MM.1S (cell line): Measurements from ENCODE around the gene CCDC187.

ENCODE experiments used
- DNase-seq: peaks from one replicate; pipeline ENCODE4 v3.0.0-alpha.2; 2015
- H2AFZ ChIP-seq: fragments of 300-600 bp; sonication (generic); 2 replicates; pipeline ENCODE4 v1.6.0; 2016; ENCODE audit warnings: antibody characterized with exemption, low read length
- H3F3A ChIP-seq: fragments of 300-600 bp; sonication (generic); 2 replicates; pipeline ENCODE4 v1.6.1; 2016; ENCODE audit warnings: mild to moderate bottlenecking, antibody characterized with exemption, low read length, moderate library complexity, mixed read lengths; ENCODE audit not compliant: insufficient read depth
- H3K27ac ChIP-seq: fragments of 300-600 bp; sonication (generic); 2 replicates; pipeline ENCODE4 v1.5.1; 2016; ENCODE audit warnings: mild to moderate bottlenecking, low read length
- H3K27me3 ChIP-seq: fragments of 300-600 bp; sonication (generic); replicated peaks from 2 replicates; pipeline ENCODE4 v1.6.0; 2016; ENCODE audit warnings: low read length; ENCODE audit not compliant: insufficient read depth
- H3K36me3 ChIP-seq: fragments of 300-600 bp; sonication (generic); replicated peaks from 2 replicates; pipeline ENCODE4 v1.6.1; 2016; ENCODE audit warnings: mild to moderate bottlenecking, low read length, mixed read lengths; ENCODE audit not compliant: insufficient read depth
- H3K4me1 ChIP-seq: fragments of 300-600 bp; sonication (generic); 2 replicates; pipeline ENCODE4 v1.6.1; 2016; ENCODE audit warnings: low read length, mixed read lengths
- H3K4me2 ChIP-seq: fragments of 300-600 bp; sonication (generic); 2 replicates; pipeline ENCODE4 v1.6.0; 2016; ENCODE audit warnings: low read depth, low read length
- H3K4me3 ChIP-seq: fragments of 300-600 bp; sonication (generic); 2 replicates; pipeline ENCODE4 v1.5.1; 2016; ENCODE audit warnings: low read length, mixed read lengths
- H3K79me2 ChIP-seq: fragments of 300-600 bp; sonication (generic); 2 replicates; pipeline ENCODE4 v1.6.1; 2016; ENCODE audit warnings: mixed run types, low read length, mixed read lengths
- H3K9ac ChIP-seq: fragments of 300-600 bp; sonication (generic); 2 replicates; pipeline ENCODE4 v1.6.1; 2016; ENCODE audit warnings: low read length, mixed read lengths
- H3K9me2 ChIP-seq: fragments of 300-600 bp; sonication (generic); replicated peaks from 2 replicates; pipeline ENCODE4 v1.6.1; 2016; ENCODE audit warnings: mild to moderate bottlenecking, low read length, mixed read lengths; ENCODE audit not compliant: insufficient read depth
- H3K9me3 ChIP-seq: fragments of 300-600 bp; sonication (generic); replicated peaks from 2 replicates; pipeline ENCODE4 v1.6.1; 2016; ENCODE audit warnings: mild to moderate bottlenecking, low read length, mixed read lengths; ENCODE audit not compliant: insufficient read depth
- H4K20me1 ChIP-seq: fragments of 300-600 bp; sonication (generic); 2 replicates; pipeline ENCODE4 v1.6.1; 2016; ENCODE audit warnings: mild to moderate bottlenecking, low read length, moderate library complexity, mixed read lengths; ENCODE audit not compliant: insufficient read depth
- CTCF ChIP-seq: fragments of 300-600 bp; sonication (generic); IDR thresholded peaks from 2 replicates; pipeline ENCODE4 v1.5.1; 2016; ENCODE audit warnings: antibody characterized with exemption, low read length, mixed read lengths
- EZH2 ChIP-seq: fragments of 300-600 bp; sonication (generic); optimal IDR thresholded peaks from 2 replicates; pipeline ENCODE3; 2017; ENCODE audit warnings: low read depth, mild to moderate bottlenecking, antibody characterized with exemption, low read length, mixed read lengths
- EZH2phosphoT487 ChIP-seq: fragments of 300-600 bp; sonication (generic); IDR thresholded peaks from 2 replicates; pipeline ENCODE4 v1.6.1; 2018; ENCODE audit warnings: antibody characterized with exemption, low read length

The CCDC187 gene

DNA sequence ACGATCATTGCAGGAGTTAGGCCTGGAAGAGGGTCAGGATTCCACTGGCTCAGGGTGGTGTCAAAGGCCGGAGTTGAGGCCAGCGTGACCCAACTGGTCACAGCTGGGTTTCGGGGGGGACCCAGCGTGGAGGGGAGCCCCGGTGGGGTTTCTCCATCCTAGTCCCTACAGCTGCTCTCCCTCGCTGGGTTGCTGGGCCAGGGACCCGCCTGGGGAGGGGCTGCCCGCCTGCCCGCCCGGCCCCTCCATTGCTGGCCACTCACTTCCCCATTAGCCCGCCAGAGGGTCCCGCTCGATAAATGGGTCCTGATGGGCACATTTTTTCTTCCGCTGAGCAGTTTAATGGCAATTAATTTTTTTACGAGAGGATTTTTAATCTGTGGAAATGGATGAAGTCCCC, 8.8 kb downstream of the CCDC187 start:
- no peaks in the 10 kb centered on the region for H3K9me3 ChIP-seq
- no peaks in the 10 kb centered on the region for H3K9me2 ChIP-seq
- H4K20me1 ChIP-seq, result no peaks in the 10 kb centered on the region
- peaks cover 64% of the 10 kb centered on the region for H3K27me3 ChIP-seq
- H3K4me2 ChIP-seq, result no peak overlapping the region
- H3F3A ChIP-seq, result peaks cover 13% of the 10 kb centered on the region
- no peaks in the 10 kb centered on the region for H3K79me2 ChIP-seq
- H3K9ac ChIP-seq, result no peak overlapping the region
- no peaks in the 10 kb centered on the region for H3K36me3 ChIP-seq
- DNase-seq, result no peak
- TF ChIP-seq EZH2phosphoT487 (no peak), EZH2 (no peak), CTCF (no peak)
- no peak overlapping the region for H2AFZ ChIP-seq
- peaks cover 11% of the 10 kb centered on the region; the same call in 1 of the 2 replicates for H3K4me1 ChIP-seq
- no peak overlapping the region for H3K27ac ChIP-seq
- H3K4me3 ChIP-seq, result no peak overlapping the region

DNA sequence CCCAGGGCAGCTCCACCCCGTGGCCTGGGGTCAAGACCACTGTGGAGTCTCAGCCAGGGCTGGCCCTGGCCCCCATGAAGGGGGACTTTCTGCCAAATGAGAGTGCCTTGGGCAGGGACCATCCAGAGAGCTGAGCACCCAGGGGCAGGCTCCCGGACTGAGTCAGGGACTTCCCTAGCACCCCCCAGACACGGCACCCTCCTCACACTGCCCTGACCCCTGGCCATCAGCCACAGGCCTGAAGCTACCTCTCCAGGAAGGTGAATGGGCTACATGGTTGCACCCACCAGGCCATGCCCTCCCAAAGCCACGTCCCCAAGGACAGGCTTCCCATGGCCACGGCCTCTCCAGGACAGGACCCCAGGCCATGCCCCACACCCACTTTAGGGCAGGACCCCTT, 9.5 kb downstream of the CCDC187 start:
- no peak for DNase-seq
- H3K79me2 ChIP-seq, result no peaks in the 10 kb centered on the region
- no peaks in the 10 kb centered on the region for H3K36me3 ChIP-seq
- no peaks in the 10 kb centered on the region for H3K9me3 ChIP-seq
- peaks cover 60% of the 10 kb centered on the region for H3K27me3 ChIP-seq
- H3K4me2 ChIP-seq, result no peak overlapping the region
- peaks cover 13% of the 10 kb centered on the region for H3F3A ChIP-seq
- TF ChIP-seq CTCF (no peak), EZH2 (no peak)
- peaks cover 11% of the 10 kb centered on the region; the same call in 1 of the 2 replicates for H3K4me1 ChIP-seq
- H3K27ac ChIP-seq, result no peak overlapping the region
- no peaks in the 10 kb centered on the region for H4K20me1 ChIP-seq
- H3K9me2 ChIP-seq, result no peaks in the 10 kb centered on the region
- no peak overlapping the region for H2AFZ ChIP-seq
- H3K9ac ChIP-seq, result no peak overlapping the region
- no peak overlapping the region for H3K4me3 ChIP-seq

GRCh38 chr9:136293476-136294077, 10.3 kb downstream of the CCDC187 start:
- H3K9ac ChIP-seq, result no peak overlapping the region
- TF ChIP-seq CTCF (no peak), EZH2phosphoT487 (no peak), EZH2 (no peak)
- H3K4me3 ChIP-seq, result no peak overlapping the region
- H3K9me2 ChIP-seq, result no peaks in the 10 kb centered on the region
- H2AFZ ChIP-seq, result no peak overlapping the region
- no peak overlapping the region for H3K27ac ChIP-seq
- peaks cover 13% of the 10 kb centered on the region for H3F3A ChIP-seq
- no peak overlapping the region for H3K4me2 ChIP-seq
- H3K79me2 ChIP-seq, result no peaks in the 10 kb centered on the region
- no peak for DNase-seq
- no peaks in the 10 kb centered on the region for H3K9me3 ChIP-seq
- H4K20me1 ChIP-seq, result no peaks in the 10 kb centered on the region
- H3K4me1 ChIP-seq, result peaks cover 11% of the 10 kb centered on the region; the same call in 1 of the 2 replicates
- no peaks in the 10 kb centered on the region for H3K36me3 ChIP-seq
- H3K27me3 ChIP-seq, result peaks cover 58% of the 10 kb centered on the region
